Pancreas (tissue), 10 donors: Measurements from ENCODE around the gene TCF4. TPM values are rescaled to one million over a fixed set of nuclear protein-coding genes. Genes with fewer than 3 reads are reported as not detected.

Experiments used
- ATAC-seq, 4 donors: fragments of 200-7000 bp; cut with Tn5 transposase; one replicate each; pipeline versions ENCODE4 v1.8.0 to v1.9.1; 2020; ENCODE audit warnings: mild to moderate bottlenecking in 4 of 4, moderate library complexity in 4 of 4
- DNase-seq, 6 donors: peaks; one replicate each; pipeline ENCODE4 v3.0.0-alpha.2; 2020
- FAIRE-seq: peaks from 2 replicates; lab custom pipeline; 2012; peaks lifted over from hg19 to GRCh38; lab: Jason Lieb, UNC
- H3K27ac ChIP-seq, 4 donors: fragments of 200-600 bp; sonication (generic); 1 replicate in 3 of 4; 2 replicates in 1 of 4; pipeline versions ENCODE4 v1.5.0 to v1.8.0; 2020
- H3K27me3 ChIP-seq, 4 donors: fragments of 200-600 bp; one replicate each; pipeline ENCODE4 v1.8.0; 2021
- H3K36me3 ChIP-seq, 3 donors: fragments of 200-600 bp; sonication (generic) in 1 of 3; one replicate each; pipeline versions ENCODE4 v1.5.0 to v1.8.0; 2020 to 2021
- H3K4me1 ChIP-seq, 3 donors: fragments of 200-600 bp; one replicate each; pipeline ENCODE4 v1.8.0; 2021
- H3K4me3 ChIP-seq, 4 donors: fragments of 200-600 bp; sonication (generic) in 2 of 4; one replicate each; pipeline versions ENCODE4 v1.5.0 to v1.8.0; 2020 to 2021
- H3K9me3 ChIP-seq, 4 donors: fragments of 200-600 bp; one replicate each; pipeline ENCODE4 v1.8.0; 2021
- WGBS, 2 donors: extraction: QIAGEN DNeasy Blood & Tissue Kit; methylation state at CpG; one replicate each; pipeline ENCODE4 v1.1.7; 2013; 5-methylcytosine and 5-hydroxymethylcytosine counted together
- intact Hi-C, 3 donors: fragments of 100-400 bp; cut with DNase I; formaldehyde crosslinking; loops; one replicate each; pipeline versions ENCODE4 v1.11.1 to v1.14.2; 2022
- polyA plus RNA-seq, 2 donors: library from polyadenylated mRNA; stranded (reverse); fragments of 200-250 nt; gene quantifications; one replicate each; pipeline ENCODE4 v1.2.3, GENCODE V29; 2013
- total RNA-seq, 6 donors: library from RNA; stranded (reverse); fragmentation: NEBNext Ultra II Directional in 4 of 6; extraction: Animal tissue kit (Norgen Biotek cat#: 25700) in 4 of 6; gene quantifications; one replicate each; pipeline versions ENCODE4 v1.2.1 to v1.2.4, GENCODE V29; 2021 to 2023
- TF ChIP-seq, protein P1 (sequence below), 4 donors: fragments of 200-600 bp; sonication (generic) in 3 of 4; IDR thresholded peaks; one replicate each; pipeline versions ENCODE4 v1.5.0 to v1.8.0; 2021; ENCODE audit warnings: antibody characterized with exemption in 4 of 4
- donor health status: healthy with polysubstance abuse.
- donor health status: DM: no; HTN: no; CAD: no; lungs with moderate emphysema.
- donor health status: DM: no; HTN: no; CAD: no.
- donor health status: control.
- donor health status: control.
- donor health status: Bipolar disorder and iron deficiency.
- donor health status: DM: yes; HTN: yes; CAD: no.
- donor health status: DM: no; HTN: no; CAD: no.
- donor health status: DM: no; HTN: no; CAD: no.
- donor health status: DM: yes; HTN: yes; CAD: no.

Gene TCF4
- total and polyA plus RNA-seq, 8 donors = 4.4 to 27.9 (median 10.5) TPM

DNA sequence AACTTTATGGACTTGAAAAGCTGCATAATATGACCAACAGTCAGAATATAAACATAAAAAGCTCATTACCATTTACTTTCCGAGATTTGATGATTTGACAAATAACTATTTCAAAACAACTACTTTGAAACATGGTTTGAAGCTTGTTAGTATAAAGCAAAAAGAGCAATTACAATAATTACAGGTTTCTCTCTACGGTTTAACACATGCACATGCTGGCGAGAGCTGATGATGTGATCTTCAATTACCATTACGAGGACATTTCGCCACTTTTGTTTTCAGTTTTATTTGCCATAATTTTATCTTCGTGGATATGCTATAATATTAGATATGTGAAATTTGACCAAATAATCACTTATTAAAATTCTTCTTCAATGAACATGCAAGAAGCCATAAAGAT lies 270.1 kb downstream of the TCF4 start:
- Histone ChIP-seq H3K9me3 (no peaks in the 10 kb centered on the region), H3K27ac (no peak overlapping the region), H3K27me3 (peaks cover 0 to 13% (median 4%) of the 10 kb centered on the region in 4 donors), H3K4me3 (no peak overlapping the region), H3K4me1 (no peaks in the 10 kb centered on the region), H3K36me3 (no peaks in the 10 kb centered on the region)
- FAIRE-seq (no peak), ATAC-seq (no peak), DNase-seq (no peak)
- WGBS, 2 donors = 86% methylated on average over 6 of the region's 6 CpGs
- TF ChIP-seq, protein P1, sequence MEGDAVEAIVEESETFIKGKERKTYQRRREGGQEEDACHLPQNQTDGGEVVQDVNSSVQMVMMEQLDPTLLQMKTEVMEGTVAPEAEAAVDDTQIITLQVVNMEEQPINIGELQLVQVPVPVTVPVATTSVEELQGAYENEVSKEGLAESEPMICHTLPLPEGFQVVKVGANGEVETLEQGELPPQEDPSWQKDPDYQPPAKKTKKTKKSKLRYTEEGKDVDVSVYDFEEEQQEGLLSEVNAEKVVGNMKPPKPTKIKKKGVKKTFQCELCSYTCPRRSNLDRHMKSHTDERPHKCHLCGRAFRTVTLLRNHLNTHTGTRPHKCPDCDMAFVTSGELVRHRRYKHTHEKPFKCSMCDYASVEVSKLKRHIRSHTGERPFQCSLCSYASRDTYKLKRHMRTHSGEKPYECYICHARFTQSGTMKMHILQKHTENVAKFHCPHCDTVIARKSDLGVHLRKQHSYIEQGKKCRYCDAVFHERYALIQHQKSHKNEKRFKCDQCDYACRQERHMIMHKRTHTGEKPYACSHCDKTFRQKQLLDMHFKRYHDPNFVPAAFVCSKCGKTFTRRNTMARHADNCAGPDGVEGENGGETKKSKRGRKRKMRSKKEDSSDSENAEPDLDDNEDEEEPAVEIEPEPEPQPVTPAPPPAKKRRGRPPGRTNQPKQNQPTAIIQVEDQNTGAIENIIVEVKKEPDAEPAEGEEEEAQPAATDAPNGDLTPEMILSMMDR (IDR thresholded peaks at IDR 0.05) = no peak
- intact Hi-C loops = no loop called here

DNA sequence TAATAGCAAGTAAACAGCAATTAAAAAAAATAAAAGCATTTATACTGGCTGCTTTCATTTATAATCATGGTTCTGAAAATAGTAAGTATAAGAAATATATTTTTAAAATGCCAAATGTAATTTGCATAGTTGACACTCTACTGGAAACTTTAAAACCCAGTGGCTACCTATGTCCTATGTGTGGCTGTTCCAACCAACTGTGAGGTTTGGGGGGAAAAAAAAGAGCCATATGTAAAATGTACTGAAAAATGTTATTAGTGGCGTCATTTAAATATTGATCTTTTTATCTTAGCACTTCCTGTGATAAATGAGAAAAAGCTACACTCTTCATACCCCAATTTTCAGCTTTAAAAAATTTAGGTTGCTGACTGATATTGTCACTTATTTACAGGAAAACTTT lies 270.7 kb downstream of the TCF4 start:
- FAIRE-seq (no peak), DNase-seq (no peak), ATAC-seq (no peak)
- WGBS, 2 donors = 85 to 92% methylated on average over 1 of the region's 1 CpG
- H3K27me3 ChIP-seq = peaks cover 0 to 8% (median 4%) of the 10 kb centered on the region in 4 donors
- intact Hi-C loops = no loop called here
- no peaks in the 10 kb centered on the region for H3K9me3 ChIP-seq
- TF ChIP-seq, protein P1 (IDR thresholded peaks at IDR 0.05) = no peak
- H3K4me1 ChIP-seq = no peaks in the 10 kb centered on the region
- H3K4me3 ChIP-seq = no peak overlapping the region
- no peak overlapping the region for H3K27ac ChIP-seq
- H3K36me3 ChIP-seq = no peaks in the 10 kb centered on the region

DNA sequence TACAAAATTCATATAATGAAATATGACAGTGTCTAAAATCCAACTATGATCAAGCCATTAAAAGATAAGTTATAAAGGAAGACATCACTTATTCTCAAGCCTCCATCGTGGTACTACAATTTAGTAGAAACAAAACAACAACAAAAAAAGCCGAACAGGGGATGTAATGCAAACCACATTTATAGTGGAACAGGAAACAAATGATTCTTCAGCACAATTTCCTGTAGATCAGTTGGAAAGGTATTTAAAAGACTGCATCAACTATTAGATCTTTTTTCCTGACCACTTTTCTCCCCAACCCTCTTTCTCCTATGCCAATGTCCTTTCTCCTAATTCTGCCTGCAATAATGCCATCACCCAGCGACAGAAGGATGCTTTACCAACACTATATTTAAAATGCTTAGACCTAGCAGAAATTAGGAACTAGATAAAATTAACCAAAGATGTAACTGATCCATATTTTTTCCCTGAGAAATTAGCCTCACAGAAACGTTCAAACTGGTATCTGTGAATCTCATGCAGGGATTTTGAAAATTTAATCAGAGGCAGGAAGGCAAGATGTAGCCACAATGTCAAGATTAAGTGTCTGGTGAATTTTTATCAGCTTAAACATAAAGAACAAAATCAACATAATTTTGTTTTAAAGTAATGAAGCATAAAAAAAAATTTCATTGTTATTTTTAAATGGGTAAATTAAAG lies 271.4 kb downstream of the TCF4 start:
- 77 to 86% methylated on average over 4 of the region's 4 CpGs for WGBS, 2 donors
- Histone ChIP-seq H3K4me1 (no peaks in the 10 kb centered on the region), H3K27me3 (peaks cover 0 to 8% (median 4%) of the 10 kb centered on the region in 4 donors), H3K27ac (no peak overlapping the region), H3K4me3 (no peak overlapping the region), H3K9me3 (no peaks in the 10 kb centered on the region), H3K36me3 (no peaks in the 10 kb centered on the region)
- FAIRE-seq = no peak
- no peak for DNase-seq
- no peak for ATAC-seq
- intact Hi-C loops = no loop called here
- TF ChIP-seq, protein P1 (IDR thresholded peaks at IDR 0.05) = no peak

DNA sequence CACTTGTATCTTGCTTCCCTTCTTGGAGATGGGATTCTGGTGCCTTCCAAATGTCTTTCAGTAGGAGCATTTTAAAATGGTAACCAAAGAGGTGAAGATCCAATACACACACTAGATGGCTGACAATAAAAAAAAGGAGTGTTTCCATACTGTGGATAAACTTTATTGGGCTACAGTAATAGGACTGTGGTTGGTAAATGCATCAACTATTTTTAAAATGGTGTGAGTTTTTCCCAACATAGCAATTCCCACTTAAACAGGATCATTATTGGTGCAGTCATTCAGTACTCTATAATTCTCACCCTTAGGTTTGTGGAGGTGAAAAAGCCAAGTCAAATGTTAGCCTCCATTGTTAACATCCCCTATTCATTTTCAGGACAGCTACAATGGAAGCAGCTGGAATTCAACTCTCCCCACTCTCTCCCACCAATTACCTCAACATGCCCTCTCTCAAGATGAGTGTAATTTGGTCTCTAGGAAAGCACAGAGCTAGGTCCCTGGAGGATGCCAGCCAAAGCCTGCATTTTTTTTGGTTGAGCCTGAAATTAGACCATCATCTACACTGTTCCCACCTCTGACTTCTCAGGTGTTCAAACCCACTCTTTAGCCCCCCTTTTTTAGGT lies 273.3 kb downstream of the TCF4 start:
- ATAC-seq = no peak
- Histone ChIP-seq H3K27me3 (no peaks in the 10 kb centered on the region), H3K9me3 (no peaks in the 10 kb centered on the region), H3K36me3 (no peaks in the 10 kb centered on the region), H3K4me1 (no peaks in the 10 kb centered on the region), H3K4me3 (no peak overlapping the region), H3K27ac (no peak overlapping the region)
- DNase-seq = no peak
- no peak for FAIRE-seq
- intact Hi-C loops = no loop called here
- TF ChIP-seq, protein P1 (IDR thresholded peaks at IDR 0.05) = no peak

GRCh38 chr18:55314031-55314430 lies 274.0 kb downstream of the TCF4 start:
- H3K4me1 ChIP-seq = no peaks in the 10 kb centered on the region
- TF ChIP-seq, protein P1 (IDR thresholded peaks at IDR 0.05) = no peak
- ATAC-seq (no peak), DNase-seq (no peak), FAIRE-seq (no peak)
- no peak overlapping the region for H3K27ac ChIP-seq
- H3K36me3 ChIP-seq = no peaks in the 10 kb centered on the region
- 65 to 86% methylated on average over 1 of the region's 1 CpG for WGBS, 2 donors
- H3K4me3 ChIP-seq = no peak overlapping the region
- H3K9me3 ChIP-seq = no peaks in the 10 kb centered on the region
- intact Hi-C loops = no loop called here
- no peaks in the 10 kb centered on the region for H3K27me3 ChIP-seq
